ENCODE data around the gene RAD51B. TPM values are rescaled to one million over a fixed set of nuclear protein-coding genes. Genes with fewer than 3 reads are reported as not detected.

The RAD51B gene
- total and polyA plus RNA-seq, 8 donors, result 1.8 to 30.7 (median 15.3) TPM

DNA sequence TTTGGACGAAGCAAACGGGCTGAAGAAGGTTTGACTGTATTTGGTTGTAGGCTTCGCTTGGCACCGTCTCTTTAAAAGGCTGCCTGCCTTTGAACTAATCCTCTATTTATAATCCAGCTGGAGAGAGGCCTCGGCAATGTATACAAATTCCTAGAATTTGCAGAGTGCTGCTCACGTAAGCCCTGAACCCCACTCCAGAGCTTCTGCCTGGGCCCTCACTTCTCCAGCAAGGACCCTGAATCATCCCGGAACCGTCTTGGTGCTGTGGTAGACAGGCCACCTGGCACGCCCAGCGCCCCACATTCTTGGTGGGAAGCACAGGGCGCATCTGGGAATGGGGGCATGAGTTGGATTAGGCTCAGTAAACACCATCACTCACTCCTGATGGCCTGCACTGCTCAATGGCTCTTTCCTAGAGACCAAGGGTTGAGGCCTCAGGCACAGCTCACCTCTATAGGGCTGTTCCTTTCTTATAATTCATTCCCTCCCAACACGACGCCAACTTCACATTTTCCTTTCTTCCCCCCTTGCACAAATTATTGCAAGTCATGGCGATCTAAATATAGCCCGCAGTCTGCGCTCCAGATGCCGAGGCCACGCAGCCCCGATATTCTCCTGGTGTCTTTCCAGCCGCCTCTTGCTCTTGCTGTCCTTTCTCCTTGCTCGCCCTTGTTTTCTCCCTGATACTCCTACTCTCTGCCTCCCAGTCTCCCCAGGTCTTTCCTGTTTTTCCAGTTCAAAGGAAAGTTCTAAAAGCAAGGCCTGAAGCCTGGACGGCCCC lies 832.3 kb downstream of the RAD51B start:
- Histone ChIP-seq H3K36me3 (no peaks in the 10 kb centered on the region), H3K4me3 (no peak overlapping the region), H3K27ac (peak overlapping the region; percentile 34 to 91 (median 78)), H3K4me1 (peaks cover 20 to 54% (median 34%) of the 10 kb centered on the region in 4 donors), H3K9me3 (no peaks in the 10 kb centered on the region), H3K27me3 (no peaks in the 10 kb centered on the region)
- DNase-seq, result peak in 1 of 2 donors; percentile 85
- 49 to 72% (median 64%) methylated on average over 22 of the region's 22 CpGs for WGBS, 5 donors
- TF ChIP-seq EP300 (IDR thresholded peaks at IDR 0.05) (peak; percentile 25), POLR2AphosphoS5 (IDR thresholded peaks at IDR 0.05) (peak in 2 of 3 donors; percentile 30 to 34), POLR2A (IDR thresholded peaks at IDR 0.05) (no peak)
- TF ChIP-seq, protein P1, sequence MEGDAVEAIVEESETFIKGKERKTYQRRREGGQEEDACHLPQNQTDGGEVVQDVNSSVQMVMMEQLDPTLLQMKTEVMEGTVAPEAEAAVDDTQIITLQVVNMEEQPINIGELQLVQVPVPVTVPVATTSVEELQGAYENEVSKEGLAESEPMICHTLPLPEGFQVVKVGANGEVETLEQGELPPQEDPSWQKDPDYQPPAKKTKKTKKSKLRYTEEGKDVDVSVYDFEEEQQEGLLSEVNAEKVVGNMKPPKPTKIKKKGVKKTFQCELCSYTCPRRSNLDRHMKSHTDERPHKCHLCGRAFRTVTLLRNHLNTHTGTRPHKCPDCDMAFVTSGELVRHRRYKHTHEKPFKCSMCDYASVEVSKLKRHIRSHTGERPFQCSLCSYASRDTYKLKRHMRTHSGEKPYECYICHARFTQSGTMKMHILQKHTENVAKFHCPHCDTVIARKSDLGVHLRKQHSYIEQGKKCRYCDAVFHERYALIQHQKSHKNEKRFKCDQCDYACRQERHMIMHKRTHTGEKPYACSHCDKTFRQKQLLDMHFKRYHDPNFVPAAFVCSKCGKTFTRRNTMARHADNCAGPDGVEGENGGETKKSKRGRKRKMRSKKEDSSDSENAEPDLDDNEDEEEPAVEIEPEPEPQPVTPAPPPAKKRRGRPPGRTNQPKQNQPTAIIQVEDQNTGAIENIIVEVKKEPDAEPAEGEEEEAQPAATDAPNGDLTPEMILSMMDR (IDR thresholded peaks at IDR 0.05), result no peak
- intact Hi-C loops (cut with DNase I; ENCODE audit: low total_unique reads), result no loop called here

DNA sequence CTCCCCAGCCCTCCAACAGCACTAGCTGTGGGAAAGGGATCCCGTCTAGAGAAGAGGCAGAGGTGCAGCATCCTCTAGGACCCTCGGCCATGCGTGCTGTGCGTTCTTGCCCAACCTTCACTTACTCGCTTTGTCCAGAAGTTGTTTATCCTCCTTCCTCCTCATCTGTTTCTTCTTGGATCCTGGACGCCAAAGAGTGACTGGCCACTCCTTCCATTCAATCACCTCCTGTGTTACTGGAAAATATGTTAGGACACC lies 832.8 kb downstream of the RAD51B start:
- peak overlapping the region; percentile 34 to 91 (median 78) for H3K27ac ChIP-seq

DNA sequence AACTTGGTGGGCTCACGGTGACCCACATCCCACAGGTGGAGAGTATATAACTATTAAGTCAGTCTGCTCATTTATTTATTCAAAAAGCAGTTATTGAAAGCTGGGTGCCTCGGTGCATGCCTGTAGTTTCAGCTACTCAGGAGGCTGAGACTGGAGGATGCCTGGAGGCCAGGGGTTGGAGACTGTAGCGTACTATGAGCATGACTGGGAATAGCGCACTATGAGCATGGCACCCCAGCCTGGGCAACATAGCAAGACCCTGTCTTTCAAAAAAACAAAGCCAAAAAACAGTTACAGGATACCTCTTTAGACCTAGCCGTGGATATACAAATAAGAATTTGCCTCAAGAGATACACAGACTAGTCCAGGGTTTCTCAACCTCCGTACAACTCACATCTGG lies 833.5 kb downstream of the RAD51B start:
- no peaks in the 10 kb centered on the region for H3K36me3 ChIP-seq
- peaks cover 20 to 61% (median 34%) of the 10 kb centered on the region in 4 donors for H3K4me1 ChIP-seq
- no peak overlapping the region for H3K4me3 ChIP-seq
- intact Hi-C loops (cut with DNase I; ENCODE audit: low total_unique reads), result no loop called here
- peak overlapping the region in 4 of 5 donors; percentile 77 to 91 (median 82) for H3K27ac ChIP-seq
- DNase-seq, result no peak
- no peaks in the 10 kb centered on the region for H3K27me3 ChIP-seq
- WGBS, 5 donors, result 88 to 99% (median 94%) methylated on average over 6 of the region's 6 CpGs
- no peaks in the 10 kb centered on the region for H3K9me3 ChIP-seq
- TF ChIP-seq EP300 (IDR thresholded peaks at IDR 0.05) (no peak), POLR2AphosphoS5 (IDR thresholded peaks at IDR 0.05) (no peak), POLR2A (IDR thresholded peaks at IDR 0.05) (no peak)
- TF ChIP-seq, protein P1 (IDR thresholded peaks at IDR 0.05), result no peak

More for the DNA sequence above, 832.8 kb downstream of the RAD51B start:
- Histone ChIP-seq H3K9me3 (no peaks in the 10 kb centered on the region), H3K4me3 (no peak overlapping the region), H3K27me3 (no peaks in the 10 kb centered on the region), H3K36me3 (no peaks in the 10 kb centered on the region), H3K4me1 (peaks cover 20 to 54% (median 34%) of the 10 kb centered on the region in 4 donors)
- WGBS, 5 donors, result 73 to 92% (median 85%) methylated on average over 6 of the region's 6 CpGs
- TF ChIP-seq POLR2AphosphoS5 (IDR thresholded peaks at IDR 0.05) (no peak), POLR2A (IDR thresholded peaks at IDR 0.05) (no peak), EP300 (IDR thresholded peaks at IDR 0.05) (no peak)
- TF ChIP-seq, protein P1 (IDR thresholded peaks at IDR 0.05), result no peak
- no peak for DNase-seq
- intact Hi-C loops (cut with DNase I; ENCODE audit: low total_unique reads), result no loop called here

DNA sequence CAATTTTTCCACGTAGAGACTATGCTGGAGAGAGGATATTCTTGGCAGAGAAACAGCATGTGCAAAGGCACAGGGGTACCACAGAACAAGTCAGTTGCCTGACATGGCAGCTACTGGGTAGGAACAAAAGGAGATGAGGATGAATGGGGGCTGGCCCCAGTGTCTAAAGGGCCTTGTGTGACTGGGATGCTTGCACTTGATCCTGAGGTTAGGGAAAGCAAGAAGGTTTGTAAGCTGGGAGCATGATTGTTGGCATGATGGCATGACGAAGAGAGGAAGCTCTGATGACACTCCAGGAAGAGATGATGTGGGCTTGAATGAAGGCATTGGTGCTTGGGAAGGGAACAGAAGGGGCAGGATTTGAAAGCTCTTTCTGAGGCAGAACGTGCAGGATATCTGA lies 834.2 kb downstream of the RAD51B start:
- no peak for DNase-seq
- Histone ChIP-seq H3K4me3 (no peak overlapping the region), H3K9me3 (no peaks in the 10 kb centered on the region), H3K4me1 (peaks cover 21 to 68% (median 38%) of the 10 kb centered on the region in 4 donors), H3K27me3 (no peaks in the 10 kb centered on the region), H3K36me3 (no peaks in the 10 kb centered on the region), H3K27ac (peak overlapping the region in 4 of 5 donors; percentile 77 to 91 (median 82))
- TF ChIP-seq EP300 (IDR thresholded peaks at IDR 0.05), result no peak
- TF ChIP-seq POLR2A (IDR thresholded peaks at IDR 0.05), result no peak
- TF ChIP-seq, protein P1 (IDR thresholded peaks at IDR 0.05), result no peak
- no peak for TF ChIP-seq POLR2AphosphoS5 (IDR thresholded peaks at IDR 0.05)
- WGBS, 5 donors, result 84 to 93% (median 87%) methylated on average over 3 of the region's 3 CpGs
- intact Hi-C loops (cut with DNase I; ENCODE audit: low total_unique reads), result no loop called here
